Stimulated activated CD4-positive, alpha-beta T cell treated with anti-CD3 and anti-CD28 coated beads, TNF-alpha, amount 100 ng/mL, for 4 hours (primary cell): Measurements from ENCODE around the gene SMIM44.
"Not testable (repeated sequence)": the region's sequence is repeated elsewhere in the genome, so short reads cannot be mapped to it uniquely, and the experiment has no call there.

Experiments used
- DNase-seq, 3 experiments: peaks; one replicate each; pipeline ENCODE4 v3.0.0-alpha.2; 2020; ENCODE audit warnings: low read depth in 3 of 3

The SMIM44 gene

GRCh38 chr19:3457528-3458228 is 25.6 kb downstream of the SMIM44 start:
- DNase-seq = no peak

DNA sequence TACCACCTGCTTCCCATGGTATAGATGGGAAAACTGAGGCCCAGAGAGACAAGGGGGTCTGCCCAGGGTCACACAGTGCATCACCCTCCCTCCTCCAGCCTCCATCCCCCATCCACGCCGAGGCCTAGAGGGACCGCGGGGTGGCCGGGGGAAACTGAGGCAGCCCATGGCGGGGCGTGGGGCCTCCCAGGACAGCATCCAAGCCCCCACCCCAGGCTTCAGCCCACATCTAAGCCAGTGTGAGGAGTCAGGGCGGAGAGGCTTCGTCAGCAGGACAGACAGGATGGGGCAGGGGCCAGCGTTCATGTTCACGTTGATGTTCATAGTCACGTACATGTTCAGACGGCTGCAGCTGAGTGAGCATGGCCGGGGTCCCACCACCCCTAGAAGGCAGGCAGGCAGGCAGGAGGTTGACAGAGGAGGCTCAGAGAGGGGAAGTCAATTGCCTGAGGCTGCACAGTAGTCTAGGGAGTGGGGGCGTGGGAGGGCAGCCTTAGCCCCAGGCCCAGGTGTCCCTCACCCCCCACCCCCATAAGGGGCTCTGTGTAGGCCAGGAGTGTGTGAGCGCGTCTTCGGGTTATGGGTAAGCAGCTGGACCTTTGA is 26.2 kb downstream of the SMIM44 start:
- no peak for DNase-seq

GRCh38 chr19:3455960-3456601 is 27.2 kb downstream of the SMIM44 start:
- DNase-seq = no peak

- no peak for DNase-seq
These were observed 27.8 kb downstream of the SMIM44 start for GRCh38 chr19:3455393-3455955.

DNA sequence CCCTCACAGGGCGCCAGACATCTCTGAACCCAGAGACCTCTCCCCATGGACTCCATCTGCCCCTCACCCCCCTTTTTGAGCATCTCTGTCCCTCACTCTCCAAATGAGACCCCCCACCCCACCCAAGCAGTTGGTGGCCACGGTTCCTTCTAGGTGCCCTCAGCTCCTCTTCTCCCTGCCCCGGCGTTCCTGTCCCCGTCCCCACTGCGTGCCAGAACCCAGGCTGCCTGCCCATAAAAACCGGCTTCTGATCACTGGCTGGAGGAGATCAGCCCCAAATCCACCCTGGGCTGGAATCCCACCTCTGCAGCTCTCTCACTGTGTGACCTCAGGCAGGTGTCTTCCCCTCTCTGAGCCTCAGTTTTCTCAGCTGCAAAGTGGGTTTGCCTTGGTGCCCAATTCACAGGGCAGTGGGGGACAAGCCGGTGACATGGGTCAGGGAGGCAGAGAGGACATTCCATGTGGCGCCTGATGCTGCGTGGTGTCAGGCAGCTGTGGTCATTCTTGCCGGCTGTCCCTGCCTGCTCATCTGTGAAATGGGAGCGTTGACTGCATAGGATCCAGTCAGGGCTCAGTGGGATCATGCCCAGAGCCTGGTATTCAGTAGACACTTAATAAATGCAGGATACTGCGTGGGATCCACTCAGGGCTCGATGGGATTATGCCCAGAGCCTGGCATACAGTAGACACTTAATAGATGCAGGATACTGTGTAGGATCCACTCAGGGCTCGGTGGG is 28.4 kb downstream of the SMIM44 start:
- DNase-seq = no peak

DNA sequence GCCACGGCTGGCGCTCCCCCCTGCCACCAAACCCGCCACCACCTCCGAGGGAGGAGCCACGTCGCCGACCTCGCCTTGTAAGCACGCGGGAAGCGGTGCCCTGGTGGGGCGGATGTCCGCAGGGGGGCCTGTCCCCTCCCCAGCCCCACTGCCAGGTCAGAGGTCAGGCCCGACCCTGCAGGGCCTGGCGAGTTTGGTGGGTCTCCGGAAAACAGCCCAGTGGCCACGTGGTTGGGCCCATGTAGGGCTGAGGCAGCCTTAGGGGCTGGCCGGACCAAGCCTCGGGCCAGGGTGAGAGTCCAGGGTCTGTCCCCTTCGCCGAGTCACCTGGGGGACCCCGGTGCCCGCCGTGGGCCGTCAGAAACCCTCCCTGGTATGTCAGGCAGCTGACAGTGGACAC is 29.4 kb downstream of the SMIM44 start:
- DNase-seq = no peak

GRCh38 chr19:3452942-3453214 is 30.4 kb downstream of the SMIM44 start:
- not testable (repeated sequence) for DNase-seq

DNA sequence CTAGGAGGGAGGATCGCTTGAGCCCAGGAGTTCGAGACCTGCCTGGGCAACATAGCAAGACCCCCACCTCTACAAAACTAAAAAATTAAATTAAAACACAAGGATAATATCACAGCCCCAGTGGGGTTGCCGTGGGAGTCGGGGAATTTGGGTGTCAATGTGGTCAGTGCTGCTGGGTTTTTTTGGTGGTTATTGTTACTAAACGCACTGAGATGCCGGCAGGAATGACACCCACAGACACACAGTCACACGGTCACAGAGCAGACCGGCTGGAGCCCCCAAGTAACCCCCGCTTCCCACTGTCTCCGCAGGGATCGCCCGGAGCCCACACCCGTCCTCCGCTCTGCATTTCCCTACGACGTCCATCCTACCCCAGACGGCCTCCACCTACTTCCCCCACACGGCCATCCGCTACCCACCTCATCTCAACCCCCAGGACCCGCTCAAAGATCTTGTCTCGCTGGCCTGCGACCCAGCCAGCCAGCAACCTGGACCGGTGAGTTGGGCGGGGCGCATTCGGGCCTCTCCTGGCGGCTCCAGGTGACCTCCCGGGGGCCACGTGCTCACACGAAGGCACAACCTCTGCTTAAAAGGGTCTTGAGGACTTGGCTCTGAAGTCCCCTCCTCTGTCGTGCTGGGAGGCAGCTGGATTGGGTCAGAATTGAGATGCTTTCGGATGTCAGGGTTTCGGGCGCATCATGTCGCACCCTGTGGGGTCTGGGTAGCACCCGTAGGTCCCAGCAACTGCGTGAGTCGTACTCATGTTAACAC is 30.9 kb downstream of the SMIM44 start:
- no peak for DNase-seq

DNA sequence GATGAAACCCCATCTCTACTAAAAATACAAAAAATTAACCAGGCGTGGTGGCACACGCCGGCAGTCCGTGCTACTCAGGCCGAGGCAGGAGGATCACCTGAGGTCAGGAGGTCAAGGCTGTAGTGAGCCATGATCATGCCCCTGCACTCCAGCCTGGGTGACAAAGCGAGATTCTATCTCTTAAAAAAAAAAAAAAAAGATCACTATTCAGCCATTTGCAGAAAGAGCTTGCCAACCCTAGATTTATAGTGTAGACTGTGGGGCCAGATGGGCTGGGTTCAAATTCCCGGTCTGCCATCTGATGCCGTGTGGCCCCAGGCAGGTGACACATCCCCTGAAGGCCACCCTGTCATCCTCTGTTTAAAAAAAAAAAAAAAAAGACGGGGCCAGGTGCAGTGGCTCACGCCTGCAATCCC is 31.8 kb downstream of the SMIM44 start:
- no peak for DNase-seq

GRCh38 chr19:3450796-3451411 is 32.3 kb downstream of the SMIM44 start:
- DNase-seq = no peak

GRCh38 chr19:3448616-3449334 is 34.5 kb downstream of the SMIM44 start:
- no peak for DNase-seq

GRCh38 chr19:3446657-3447056 is 36.6 kb downstream of the SMIM44 start:
- DNase-seq = not testable (repeated sequence)

- DNase-seq = no peak
These were observed 38.5 kb downstream of the SMIM44 start for GRCh38 chr19:3444695-3445234.

- no peak for DNase-seq
These were observed 39.2 kb downstream of the SMIM44 start for GRCh38 chr19:3443840-3444694.

DNA sequence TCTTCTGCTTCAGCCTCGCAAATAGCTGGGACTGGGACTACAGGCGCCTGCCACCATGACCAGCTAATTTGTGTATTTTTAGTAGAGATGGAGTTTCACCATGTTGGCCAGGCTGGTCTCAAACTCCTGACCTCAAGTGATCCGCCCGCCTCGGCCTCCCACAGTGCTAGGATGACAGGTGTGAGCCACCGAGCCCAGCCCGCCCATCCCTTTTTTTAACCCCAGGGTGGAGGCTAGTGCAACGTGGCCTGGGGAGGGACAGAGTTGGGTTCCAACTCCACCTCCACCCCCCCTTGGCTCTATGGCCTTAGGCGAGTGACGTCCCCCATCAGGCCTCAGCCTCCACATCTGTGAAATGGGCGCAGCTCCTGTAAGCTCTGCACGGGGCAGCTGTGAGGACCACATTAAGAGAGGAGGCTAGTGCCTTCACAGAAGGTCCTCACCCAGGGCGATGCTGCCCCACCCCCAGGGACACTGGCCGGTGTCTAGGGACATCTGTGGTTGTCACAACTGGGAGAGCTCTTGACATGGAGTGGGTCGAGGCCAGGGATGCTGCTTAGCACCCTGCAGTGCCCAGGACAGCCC is 40.7 kb downstream of the SMIM44 start:
- no peak for DNase-seq

DNA sequence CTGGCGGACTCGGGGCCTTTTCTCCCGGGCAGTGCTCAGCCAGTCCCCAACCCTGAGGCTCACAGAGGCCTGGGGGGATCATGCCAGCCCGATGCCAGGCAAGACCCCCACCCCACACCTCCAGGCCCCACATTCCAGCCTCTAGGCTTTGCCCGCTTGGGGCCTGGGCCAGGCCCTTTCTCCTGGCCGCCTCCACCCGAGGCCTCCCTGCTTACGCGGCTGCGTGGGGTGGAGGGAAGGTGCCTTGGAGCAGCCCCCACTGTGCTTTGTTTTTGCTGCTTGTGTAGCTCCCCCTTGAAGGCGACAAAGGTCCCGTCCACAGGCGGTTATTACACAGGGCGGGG is 41.3 kb downstream of the SMIM44 start:
- no peak for DNase-seq

DNA sequence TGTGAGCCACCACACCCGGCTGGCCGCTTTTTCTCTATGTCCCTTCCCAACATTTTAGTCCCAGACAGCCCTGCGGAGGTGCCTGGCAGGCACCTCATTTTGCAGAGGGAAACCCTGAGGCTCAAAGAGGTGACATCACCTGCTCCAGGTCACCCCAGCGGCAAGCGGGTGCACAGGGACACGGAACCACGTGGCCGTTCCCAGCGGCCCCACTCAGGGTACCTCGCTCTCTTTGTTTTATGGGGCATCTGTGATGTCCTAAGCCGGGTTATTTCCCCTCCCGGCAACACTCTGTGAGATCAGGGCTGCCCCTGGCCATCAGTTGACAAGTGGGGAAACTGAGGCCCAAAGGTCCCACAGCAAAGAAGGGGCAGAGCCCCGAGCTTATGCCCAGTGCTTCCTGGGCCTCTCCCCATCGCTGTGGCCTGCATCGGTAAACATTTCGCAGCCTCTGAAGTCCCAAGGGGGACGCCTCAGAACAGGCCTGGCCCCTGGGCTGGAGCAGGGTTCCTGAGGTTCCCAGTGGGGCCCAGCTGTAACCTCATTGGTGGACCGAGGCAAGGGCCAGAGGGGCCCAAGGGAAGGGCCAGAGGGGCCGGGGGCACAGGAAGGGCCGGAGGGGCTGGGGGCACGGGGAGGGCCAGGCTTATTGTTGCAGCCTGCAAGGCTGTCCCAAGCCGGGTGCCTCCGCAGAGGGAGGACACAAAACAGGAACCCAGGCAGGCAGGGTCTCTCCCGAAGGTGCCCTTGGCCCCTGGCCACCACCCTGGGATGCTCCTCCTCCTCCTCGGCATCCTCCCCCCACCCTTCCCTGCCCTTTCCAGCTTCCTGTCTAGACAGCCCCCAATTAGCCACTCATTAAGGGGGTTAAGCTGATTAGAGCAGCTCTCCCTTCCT is 41.9 kb downstream of the SMIM44 start:
- DNase-seq = no peak

DNA sequence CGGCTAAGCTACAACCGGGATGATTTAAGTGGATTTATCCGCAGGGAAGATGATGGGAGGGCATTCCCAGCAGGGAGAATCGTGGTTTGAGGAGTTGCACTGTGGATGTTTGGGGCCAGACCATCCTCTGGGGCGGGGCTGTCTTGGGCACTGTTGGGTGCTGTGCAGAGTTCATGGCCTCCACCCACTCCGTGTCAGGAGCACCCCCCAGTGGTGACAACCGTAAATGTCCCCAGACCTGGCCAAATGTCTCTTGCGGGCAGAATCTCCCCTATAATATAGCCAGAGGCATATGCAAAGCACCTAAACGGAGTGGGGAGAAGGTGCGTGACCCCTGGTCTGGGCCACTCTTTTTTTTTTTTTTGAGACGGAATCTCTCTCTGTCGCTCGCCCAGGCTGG is 43.2 kb downstream of the SMIM44 start:
- DNase-seq = peak; percentile 26 to 34 (median 26)
